NCI-H460 (cell line): ENCODE data around the gene GHRH. TPM values are rescaled to one million over a fixed set of nuclear protein-coding genes. Genes with fewer than 3 reads are reported as not detected.
A peak's percentile ranks its signal among the peaks of the same experiment; 100 is the strongest.

Source experiments
- DNase-seq: peaks from one replicate; pipeline ENCODE4 v3.0.0-alpha.2; 2016; ENCODE audit warnings: low read depth; ENCODE audit errors: extremely low read depth
- total RNA-seq: library from RNA; depleted of rRNA; stranded (reverse); fragments of >200 nt; shearing (Covaris generic); gene quantifications from 2 replicates; pipeline ENCODE4 v1.2.3, GENCODE V29; 2014; rRNA removed

GHRH gene
- total RNA-seq, 1 experiment from 2014 or later: not detected

DNA sequence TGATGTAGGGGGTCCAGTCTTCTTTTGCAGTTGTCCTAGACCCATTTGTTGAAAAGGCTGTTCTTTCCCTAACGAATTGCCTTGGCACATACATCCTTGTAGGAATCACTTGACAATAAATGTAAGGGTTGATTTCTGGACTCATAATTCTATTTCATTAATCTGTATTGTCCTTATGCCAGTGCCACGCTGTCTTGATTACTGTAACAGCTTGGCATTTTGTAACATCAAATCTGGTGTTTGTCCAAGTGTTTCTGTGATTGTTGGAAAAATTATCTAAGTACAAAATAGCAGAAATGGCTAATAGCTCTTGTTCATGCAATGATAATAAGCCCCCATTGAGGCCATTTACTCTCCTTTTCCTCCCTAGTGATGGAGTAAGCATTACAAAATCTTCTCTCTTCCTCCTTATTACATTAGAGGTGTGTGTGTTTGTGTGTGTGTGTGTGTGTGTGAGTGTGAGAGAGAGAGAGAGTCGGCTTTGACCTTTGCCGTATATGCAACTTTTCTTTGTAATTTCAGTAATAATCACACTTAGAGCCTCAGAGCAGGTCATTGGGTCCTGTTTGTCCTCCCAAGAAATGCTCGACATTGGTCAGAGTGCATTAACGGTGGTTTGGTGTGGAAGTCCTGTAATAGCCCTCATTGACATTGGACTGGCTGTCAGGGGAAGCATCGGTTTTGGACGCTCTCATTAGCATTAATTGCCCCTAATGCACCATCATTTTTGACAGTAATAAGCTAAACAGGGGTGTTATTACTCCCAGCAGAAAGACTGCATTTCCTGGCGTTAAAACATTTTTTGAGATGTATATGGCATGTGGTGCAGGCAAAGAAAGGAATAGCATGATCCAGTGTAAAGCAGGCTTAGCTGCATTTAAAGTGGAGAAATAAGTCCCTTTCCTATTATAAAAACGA lies 41.6 kb downstream of the GHRH start:
- no peak for DNase-seq

DNA sequence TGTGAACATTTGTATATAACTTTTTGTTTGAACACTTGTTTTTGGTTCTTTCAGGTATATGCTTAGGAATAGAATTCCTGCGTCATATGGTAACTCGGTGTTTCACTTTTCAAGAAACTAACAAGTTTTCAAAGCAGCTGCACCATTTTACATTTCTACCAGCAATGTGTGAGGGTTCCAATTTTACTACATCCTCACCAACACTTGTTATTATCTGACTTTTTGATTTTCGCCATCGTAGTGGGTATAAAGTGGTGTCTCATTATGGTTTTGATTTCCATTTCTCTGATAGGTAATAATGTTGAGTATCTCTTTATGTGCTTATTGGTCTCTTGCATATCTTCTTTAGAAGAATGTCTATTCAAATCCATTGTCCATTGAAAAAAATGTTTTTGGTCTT lies 42.6 kb downstream of the GHRH start:
- no peak for DNase-seq

- no peak for DNase-seq
Measured at GRCh38 chr20:37218441-37218840, 43.2 kb downstream of the GHRH start.

- no peak for DNase-seq
Measured at GRCh38 chr20:37209661-37210314, 51.8 kb downstream of the GHRH start.

- DNase-seq: no peak
Measured at GRCh38 chr20:37209193-37209592, 52.4 kb downstream of the GHRH start.

GRCh38 chr20:37207171-37207570 lies 54.4 kb downstream of the GHRH start:
- no peak for DNase-seq

DNA sequence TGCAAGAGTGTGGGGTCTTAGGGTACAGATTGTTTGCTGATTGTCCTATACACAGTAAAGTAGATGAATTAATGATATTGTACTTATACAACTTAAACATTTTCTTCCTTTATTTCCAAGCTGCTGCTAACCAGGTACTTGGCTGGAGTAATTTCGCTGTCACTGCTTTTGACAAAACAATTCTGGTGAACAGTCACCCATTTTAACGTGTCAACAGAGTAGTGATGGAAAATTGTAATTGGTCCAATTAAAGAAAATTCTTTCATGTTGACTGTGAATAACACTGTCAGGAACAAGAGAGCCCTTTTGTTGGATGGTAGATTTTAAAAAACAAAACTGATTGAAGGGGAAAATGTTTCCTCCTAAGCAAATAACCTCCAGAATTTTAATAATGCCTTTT lies 55.8 kb downstream of the GHRH start:
- DNase-seq: no peak

- no peak for DNase-seq
Measured at GRCh38 chr20:37205130-37205529, 56.5 kb downstream of the GHRH start.

- no peak for DNase-seq
Measured at GRCh38 chr20:37204056-37204455, 57.6 kb downstream of the GHRH start.

DNA sequence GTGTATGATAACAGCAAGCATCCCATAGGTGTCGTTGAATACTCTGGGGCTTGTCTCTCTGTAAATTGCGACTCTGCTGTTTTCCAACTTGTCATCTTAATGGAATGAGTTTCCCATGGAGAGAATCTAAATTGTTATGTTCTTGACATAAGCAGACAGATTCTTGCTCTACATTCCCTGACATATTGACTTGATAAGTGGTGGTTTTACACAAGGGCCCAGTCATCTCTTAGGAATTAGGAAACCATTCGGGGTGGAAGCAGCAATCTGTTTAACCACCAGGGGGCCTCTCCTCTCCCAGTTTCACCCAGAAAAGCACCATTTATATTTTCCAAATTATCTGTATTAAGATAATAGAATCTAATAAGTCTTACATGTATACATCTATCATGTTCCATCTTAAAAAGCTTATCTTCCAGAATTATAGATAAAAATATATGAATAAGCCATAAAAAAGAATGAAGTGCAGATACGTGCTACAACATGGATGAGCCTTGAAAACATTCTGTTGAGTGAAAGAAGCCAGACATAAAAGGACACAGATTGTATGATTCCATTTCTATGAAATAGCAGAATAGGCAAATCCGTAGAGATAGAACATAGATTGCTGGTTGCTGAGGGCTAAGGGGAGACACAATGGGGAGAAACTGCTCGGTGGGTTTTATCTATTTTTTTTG lies 59.2 kb downstream of the GHRH start:
- peak; percentile 61 for DNase-seq

DNA sequence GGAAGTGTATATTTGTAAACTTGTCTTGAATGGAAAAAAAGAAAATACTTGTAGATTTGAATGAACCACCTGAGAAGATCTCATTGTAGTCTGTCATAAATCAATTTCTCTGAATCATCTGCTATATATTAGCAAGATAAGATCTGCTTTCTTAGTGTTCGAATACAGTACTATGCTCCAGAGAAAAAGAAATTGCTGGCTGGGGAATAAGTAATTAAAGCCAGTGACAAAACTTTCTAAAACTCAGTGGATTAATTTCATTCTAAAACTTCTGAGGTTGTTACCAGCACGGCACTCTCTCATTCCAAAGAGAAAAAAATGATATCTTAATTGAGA lies 59.8 kb downstream of the GHRH start:
- no peak for DNase-seq

Other genes starting within 250 kb of the GHRH start
- 13.7 and 14.1 TPM in 2 replicates for gene RBL1, start 165.8 kb downstream of the GHRH start, total RNA-seq
- gene RPN2, start 82.5 kb downstream of the GHRH start, total RNA-seq: 474 and 480 TPM in 2 replicates
- 0.05 and 0.43 TPM in 2 replicates for gene MROH8, start 82.3 kb downstream of the GHRH start, total RNA-seq
- gene MANBAL, start 27.8 kb upstream of the GHRH start, total RNA-seq: 27.6 and 28.9 TPM in 2 replicates
- 116 TPM in 2 replicates for gene SRC, start 84.3 kb upstream of the GHRH start, total RNA-seq